CD4-positive, alpha-beta T cell treated with Interleukin-12 subunit alpha and Interleukin-12 subunit beta, for 1 hour (primary cell): Measurements from ENCODE around the gene NXF3.
"Not testable (repeated sequence)": the region's sequence is repeated elsewhere in the genome, so short reads cannot be mapped to it uniquely, and the experiment has no call there.

Experiments
- DNase-seq: peaks from one replicate; pipeline ENCODE4 v3.0.0-alpha.2; 2020

Gene NXF3

GRCh38 chrX:103092942-103093341 lies at the start of gene NXF3:
TSS of gene NXF3 (minus strand) at chrX:103093143. CDS start at chrX:103093023, 120 bp downstream.
- DNase-seq: no peak

- not testable (repeated sequence) for DNase-seq
These were observed 43.6 kb upstream of the NXF3 start for GRCh38 chrX:103136528-103136927.

- no peak for DNase-seq
These were observed 31.3 kb upstream of the NXF3 start for GRCh38 chrX:103124284-103124683.

GRCh38 chrX:103120748-103121147 lies 27.8 kb upstream of the NXF3 start:
- no peak for DNase-seq

- not testable (repeated sequence) for DNase-seq
These were observed 24.0 kb upstream of the NXF3 start for GRCh38 chrX:103116970-103117369.

GRCh38 chrX:103109497-103109896 lies 16.6 kb upstream of the NXF3 start:
- not testable (repeated sequence) for DNase-seq

GRCh38 chrX:103107836-103108235 lies 14.9 kb upstream of the NXF3 start:
- no peak for DNase-seq

GRCh38 chrX:103107227-103107737 lies 14.3 kb upstream of the NXF3 start:
- not testable (repeated sequence) for DNase-seq

GRCh38 chrX:103104370-103104769 lies 11.4 kb upstream of the NXF3 start:
- DNase-seq: not testable (repeated sequence)

GRCh38 chrX:103103866-103104265 lies 10.9 kb upstream of the NXF3 start:
- not testable (repeated sequence) for DNase-seq

- no peak for DNase-seq
These were observed 8.5 kb upstream of the NXF3 start for GRCh38 chrX:103101299-103102042.

- no peak for DNase-seq
These were observed 7.5 kb upstream of the NXF3 start for GRCh38 chrX:103100484-103100883.

GRCh38 chrX:103099691-103100090 lies 6.7 kb upstream of the NXF3 start:
- no peak for DNase-seq

- DNase-seq: no peak
These were observed 5.5 kb upstream of the NXF3 start for GRCh38 chrX:103098488-103098887.

- no peak for DNase-seq
These were observed 11.9 kb downstream of the NXF3 start for GRCh38 chrX:103081051-103081450.

- no peak for DNase-seq
These were observed 19.5 kb downstream of the NXF3 start for GRCh38 chrX:103073467-103073866.

- no peak for DNase-seq
These were observed 26.3 kb downstream of the NXF3 start for GRCh38 chrX:103066606-103067005.

GRCh38 chrX:103063918-103064434 lies 29.0 kb downstream of the NXF3 start, which contains the start of gene BEX1:
TSS of gene BEX1 (minus strand) at chrX:103064171. CDS start at chrX:103063274, 897 bp downstream.
- DNase-seq: no peak

- no peak for DNase-seq
These were observed 29.6 kb downstream of the NXF3 start for GRCh38 chrX:103063191-103063845.

- no peak for DNase-seq
These were observed 31.5 kb downstream of the NXF3 start for GRCh38 chrX:103061486-103061885.

- DNase-seq: no peak
These were observed 36.0 kb downstream of the NXF3 start for GRCh38 chrX:103056902-103057301.

- no peak for DNase-seq
These were observed 40.3 kb downstream of the NXF3 start for GRCh38 chrX:103052625-103053024.

- no peak for DNase-seq
These were observed 41.6 kb downstream of the NXF3 start for GRCh38 chrX:103051260-103051789.

- not testable (repeated sequence) for DNase-seq
These were observed 59.6 kb downstream of the NXF3 start for GRCh38 chrX:103033371-103033770.
